Measurements from ENCODE around the gene RAB32. TPM values are rescaled to one million over a fixed set of nuclear protein-coding genes. Genes with fewer than 3 reads are reported as not detected.
"Not testable (repeated sequence)": the region's sequence is repeated elsewhere in the genome, so short reads cannot be mapped to it uniquely, and the experiment has no call there.

Gene RAB32
- total RNA-seq = 7.6 TPM
- long read RNA-seq, partial matches to known transcripts = 0 of 5 reads
- long read RNA-seq, other reads (novel, unspliced or antisense) = 1 of 5 reads

- intact Hi-C loops (cut with DNase I) = loop anchor here (5.0 to 10.0 kb wide), 5 partner anchors 154 to 809 kb away; partner anchors contain the start of genes EPM2A, FBXO30 and SHPRH
- peak; percentile 99 for DNase-seq (ENCODE audit: missing footprints)
- peak; percentile 100 for ATAC-seq
Measured at GRCh38 chr6:146543211-146543939, at the start of gene RAB32. RAB32 (plus strand) TSS chr6:146543833; CDS start chr6:146543872, 39 bp downstream.

DNA sequence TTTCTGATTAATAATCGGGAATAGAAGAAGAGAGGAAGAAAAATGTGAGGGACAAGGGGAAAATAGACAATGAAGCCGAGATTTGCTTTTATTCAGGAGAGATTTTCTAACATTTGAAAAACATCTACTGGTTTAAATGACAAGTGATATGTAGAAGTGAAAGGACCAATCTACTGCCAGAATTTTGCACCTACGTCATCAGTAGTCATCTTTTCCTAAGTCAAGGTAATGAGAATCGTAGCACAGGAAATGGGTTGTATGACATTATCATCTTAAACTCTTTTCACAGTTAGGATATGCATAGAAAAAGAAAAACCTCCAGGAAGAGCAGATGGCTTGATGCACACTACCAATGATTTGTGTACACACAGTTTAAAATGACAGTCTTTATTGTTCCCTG lies 45.3 kb upstream of the RAB32 start:
- DNase-seq (ENCODE audit: missing footprints) (no peak), ATAC-seq (no peak)
- intact Hi-C loops (cut with DNase I) = no loop called here

GRCh38 chr6:146503096-146503495 lies 40.5 kb upstream of the RAB32 start:
- no peak for ATAC-seq
- intact Hi-C loops (cut with DNase I) = no loop called here
- DNase-seq (ENCODE audit: missing footprints) = no peak

- DNase-seq (ENCODE audit: missing footprints) = no peak
- intact Hi-C loops (cut with DNase I) = no loop called here
- no peak for ATAC-seq
Measured at GRCh38 chr6:146515212-146515611, 28.4 kb upstream of the RAB32 start.

DNA sequence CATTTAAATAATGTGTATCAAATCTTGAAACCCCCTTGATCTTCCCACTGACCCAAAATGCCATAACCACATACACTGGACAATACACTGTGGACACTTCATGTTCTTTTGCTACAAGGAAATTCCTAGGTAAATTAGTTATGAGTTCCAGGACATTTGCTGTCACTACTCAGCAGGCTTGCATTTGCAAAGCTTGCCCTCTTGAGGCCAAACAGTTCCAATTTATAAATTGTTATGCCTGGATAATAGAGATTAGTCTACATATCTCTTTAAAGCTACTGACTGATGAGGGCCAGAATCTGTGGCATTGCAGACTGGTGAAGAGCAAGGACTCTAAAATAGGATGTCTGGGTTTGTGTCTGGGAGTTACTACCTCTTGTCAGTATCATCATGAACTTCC lies 17.4 kb upstream of the RAB32 start:
- no peak for ATAC-seq
- DNase-seq (ENCODE audit: missing footprints) = no peak
- intact Hi-C loops (cut with DNase I) = no loop called here

GRCh38 chr6:146532702-146533101 lies 10.9 kb upstream of the RAB32 start:
- no peak for DNase-seq (ENCODE audit: missing footprints)
- intact Hi-C loops (cut with DNase I) = no loop called here
- ATAC-seq = no peak

DNA sequence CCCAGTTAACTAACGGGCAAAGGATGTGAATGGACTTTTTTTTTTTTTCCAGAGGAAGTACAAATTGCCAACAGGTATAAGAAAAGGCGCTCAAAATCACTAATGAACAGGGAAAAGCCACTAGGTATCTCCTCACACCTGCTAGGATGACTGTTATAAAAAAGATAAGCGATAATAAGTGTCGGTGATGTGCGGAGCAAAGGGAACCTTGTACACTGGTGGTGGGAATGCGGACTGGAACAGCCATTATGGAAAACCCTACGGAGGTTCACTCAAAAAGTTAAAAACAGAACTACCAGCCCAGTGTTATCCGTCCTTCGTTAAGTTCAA lies 787 bp upstream of the RAB32 start:
- intact Hi-C loops (cut with DNase I) = loop anchor here (5.0 to 10.0 kb wide), 5 partner anchors 154 to 808 kb away; partner anchors contain the start of genes EPM2A, FBXO30 and SHPRH
- no peak for ATAC-seq
- no peak for DNase-seq (ENCODE audit: missing footprints)

DNA sequence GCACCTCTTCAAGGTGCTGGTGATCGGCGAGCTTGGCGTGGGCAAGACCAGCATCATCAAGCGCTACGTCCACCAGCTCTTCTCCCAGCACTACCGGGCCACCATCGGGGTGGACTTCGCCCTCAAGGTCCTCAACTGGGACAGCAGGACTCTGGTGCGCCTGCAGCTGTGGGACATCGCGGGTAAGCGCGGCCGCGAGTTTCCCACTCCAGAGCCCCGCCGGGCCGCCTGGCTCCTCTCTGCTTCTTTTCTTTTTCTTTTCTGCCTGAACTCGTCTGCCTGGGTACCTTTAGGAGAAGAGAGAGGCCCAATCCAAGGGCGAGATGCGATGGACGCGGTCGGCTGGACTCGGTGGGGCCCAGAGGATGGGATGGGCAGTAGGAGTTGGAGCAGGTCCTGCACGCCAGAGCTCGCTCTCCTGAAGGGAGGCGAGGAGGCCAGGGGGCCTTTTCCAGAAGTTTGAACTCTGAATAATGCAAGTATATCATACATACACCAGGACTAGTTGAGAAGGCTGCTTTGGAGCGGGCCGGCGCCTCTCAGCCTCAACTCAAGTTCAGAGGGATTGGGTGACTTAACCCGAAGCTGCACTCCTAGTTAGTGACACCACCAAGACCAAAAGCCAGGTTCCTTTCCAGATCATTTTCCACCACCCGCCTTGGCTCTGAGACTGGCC lies 445 bp downstream of the RAB32 start:
- peak; percentile 4 for ATAC-seq
- intact Hi-C loops (cut with DNase I) = loop anchor here (5.0 to 10.0 kb wide), 5 partner anchors 153 to 809 kb away; partner anchors contain the start of genes EPM2A, FBXO30 and SHPRH
- no peak for DNase-seq (ENCODE audit: missing footprints)

DNA sequence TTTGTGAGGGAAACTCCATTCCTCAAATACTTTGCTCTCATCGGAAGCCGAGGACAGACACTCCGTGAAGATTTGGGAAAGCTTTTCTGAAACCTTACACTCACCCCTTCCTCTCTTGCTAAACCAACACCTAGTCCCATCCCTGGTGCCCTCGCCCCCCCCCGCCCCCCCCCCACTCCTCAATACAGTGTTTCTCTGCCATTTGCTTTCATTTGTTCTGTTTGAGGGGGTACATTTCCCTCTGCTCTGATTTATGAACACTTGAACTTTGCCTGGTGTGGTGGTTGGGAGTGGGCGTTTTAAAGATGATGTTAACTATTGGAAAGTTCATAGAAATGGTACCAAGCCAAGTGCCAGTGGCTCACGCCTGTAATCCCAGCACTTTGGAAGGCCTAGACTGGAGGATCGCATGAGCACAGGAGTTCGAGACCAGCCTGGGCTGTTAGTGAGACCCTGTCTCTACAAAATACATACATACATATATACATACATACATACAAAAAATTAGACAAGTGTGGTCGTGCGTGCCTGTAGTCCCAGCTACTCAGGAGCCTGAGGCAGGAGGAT lies 1.1 kb downstream of the RAB32 start:
- ATAC-seq (no peak), DNase-seq (ENCODE audit: missing footprints) (no peak)
- intact Hi-C loops (cut with DNase I) = loop anchor here (5.0 to 10.0 kb wide), 5 partner anchors 153 to 810 kb away; partner anchors contain the start of genes EPM2A, FBXO30 and SHPRH

DNA sequence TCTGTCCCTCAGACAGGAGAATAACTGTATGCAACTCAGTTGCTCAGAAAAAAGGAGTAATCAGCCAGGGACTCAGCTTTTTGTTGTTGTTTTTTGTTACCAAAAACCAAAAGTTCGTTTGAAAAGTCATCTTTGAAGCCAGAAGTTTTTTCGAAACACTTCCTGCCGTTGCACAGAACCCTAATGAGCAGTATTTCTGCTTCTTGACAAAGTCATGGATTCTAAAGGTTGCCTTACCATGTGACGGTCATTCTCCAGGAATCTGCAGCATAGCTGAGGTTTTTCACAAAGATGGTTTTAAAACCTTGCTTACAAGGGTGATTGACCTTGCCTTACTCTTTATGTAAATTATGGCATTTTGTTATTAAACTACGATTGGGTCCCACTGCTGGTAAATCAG lies 1.9 kb downstream of the RAB32 start:
- ATAC-seq = no peak
- intact Hi-C loops (cut with DNase I) = loop anchor here (10.0 kb wide), 2 partner anchors 731 to 811 kb away; partner anchors contain the start of genes EPM2A and FBXO30
- DNase-seq (ENCODE audit: missing footprints) = no peak

DNA sequence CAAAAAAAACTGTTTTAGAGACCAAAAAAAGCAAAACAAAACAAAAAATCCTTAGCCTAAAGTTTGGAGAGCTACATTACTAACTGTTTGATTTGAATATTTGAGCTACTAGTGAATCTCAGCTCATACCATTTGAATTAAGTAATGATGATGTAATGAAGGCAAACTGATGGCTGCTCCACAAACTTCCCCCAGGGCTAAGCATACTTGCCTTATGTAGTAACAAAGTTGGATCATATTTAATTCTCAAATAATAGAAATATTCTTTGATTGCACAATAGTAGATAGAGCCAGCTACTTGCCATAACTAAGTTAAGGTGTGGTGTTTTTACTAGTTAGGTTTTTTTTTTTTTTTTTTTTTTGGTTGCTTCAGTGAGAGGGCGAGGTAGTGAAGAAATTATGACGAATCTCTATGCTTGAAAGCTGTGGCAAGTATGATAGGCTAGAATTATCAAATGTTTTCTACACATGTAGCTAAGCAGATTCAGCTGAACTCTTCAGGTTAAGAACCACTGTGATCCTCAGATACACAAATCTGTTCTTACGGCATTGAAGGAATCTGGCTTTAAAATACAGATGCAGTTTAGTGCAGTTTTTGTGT lies 2.9 kb downstream of the RAB32 start:
- ATAC-seq (peak; percentile 20), DNase-seq (ENCODE audit: missing footprints) (no peak)
- intact Hi-C loops (cut with DNase I) = loop anchor here (10.0 kb wide), 2 partner anchors 732 to 812 kb away; partner anchors contain the start of genes EPM2A and FBXO30

GRCh38 chr6:146547889-146548288 lies 4.3 kb downstream of the RAB32 start:
- intact Hi-C loops (cut with DNase I) = loop anchor here (10.0 kb wide), 2 partner anchors 733 to 813 kb away; partner anchors contain the start of genes EPM2A and FBXO30
- no peak for DNase-seq (ENCODE audit: missing footprints)
- ATAC-seq = no peak

- ATAC-seq = no peak
- intact Hi-C loops (cut with DNase I) = loop anchor here (10.0 kb wide), 2 partner anchors 734 to 814 kb away; partner anchors contain the start of genes EPM2A and FBXO30
Measured at GRCh38 chr6:146548898-146549374, 5.3 kb downstream of the RAB32 start.

DNA sequence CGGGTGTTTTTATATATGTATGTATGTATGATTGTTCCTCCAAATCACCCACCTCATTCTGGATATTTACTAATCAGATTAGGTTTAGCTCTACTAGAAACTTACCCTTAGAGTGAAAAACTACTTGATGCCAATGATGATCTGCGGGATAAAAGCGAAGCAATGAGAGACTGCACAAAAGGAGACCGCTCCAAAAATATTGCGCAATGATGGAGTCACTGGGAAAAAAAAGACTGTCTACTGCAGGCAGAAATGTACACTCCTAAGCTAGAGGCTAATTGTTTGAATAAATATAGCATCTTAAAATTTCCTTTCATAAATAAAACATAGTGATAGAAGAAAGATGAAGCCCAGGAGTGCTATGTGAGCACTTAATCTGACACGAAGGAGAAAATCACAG lies 7.3 kb downstream of the RAB32 start:
- no peak for DNase-seq (ENCODE audit: missing footprints)
- peak; percentile 55 for ATAC-seq
- intact Hi-C loops (cut with DNase I) = no loop called here

More at GRCh38 chr6:146548898-146549374, 5.3 kb downstream of the RAB32 start:
- DNase-seq (ENCODE audit: missing footprints) = no peak

GRCh38 chr6:146551545-146551944 lies 7.9 kb downstream of the RAB32 start:
- intact Hi-C loops (cut with DNase I) = no loop called here
- DNase-seq (ENCODE audit: missing footprints) (no peak), ATAC-seq (no peak)

DNA sequence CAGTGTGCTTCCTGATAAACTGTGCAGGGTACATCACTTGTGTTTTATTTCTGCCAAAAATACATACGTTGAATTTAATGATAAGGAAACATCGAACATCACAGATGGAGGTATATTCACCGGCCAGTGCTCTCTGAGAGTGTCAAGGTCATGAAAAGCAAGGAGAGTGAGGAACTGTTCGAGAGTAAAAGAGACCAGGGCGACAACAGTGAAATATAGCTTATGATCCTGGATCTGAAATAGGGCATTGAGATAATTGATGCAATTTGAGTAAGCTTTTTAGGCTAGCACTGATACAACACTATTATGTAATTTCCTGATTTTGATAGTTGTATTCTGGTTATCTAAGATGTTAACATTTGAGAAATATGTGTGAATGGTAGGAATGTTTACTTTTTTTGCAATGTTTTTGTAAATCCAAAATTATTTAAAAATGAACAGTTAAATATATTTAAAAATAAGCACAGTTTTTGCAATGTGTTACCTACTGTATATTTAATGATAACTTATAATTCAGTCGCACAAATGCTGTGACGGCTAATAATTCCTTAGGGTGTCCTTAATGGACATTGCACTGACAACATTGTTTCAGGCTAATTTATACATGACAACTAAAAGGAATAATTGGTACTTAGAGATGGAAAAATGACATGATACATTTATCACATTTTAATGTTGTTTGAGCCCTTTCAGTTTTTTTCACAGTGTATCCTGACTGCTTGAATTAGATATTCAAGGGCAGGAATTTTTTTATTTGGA lies 9.9 kb downstream of the RAB32 start:
- ATAC-seq = no peak
- intact Hi-C loops (cut with DNase I) = no loop called here
- no peak for DNase-seq (ENCODE audit: missing footprints)

DNA sequence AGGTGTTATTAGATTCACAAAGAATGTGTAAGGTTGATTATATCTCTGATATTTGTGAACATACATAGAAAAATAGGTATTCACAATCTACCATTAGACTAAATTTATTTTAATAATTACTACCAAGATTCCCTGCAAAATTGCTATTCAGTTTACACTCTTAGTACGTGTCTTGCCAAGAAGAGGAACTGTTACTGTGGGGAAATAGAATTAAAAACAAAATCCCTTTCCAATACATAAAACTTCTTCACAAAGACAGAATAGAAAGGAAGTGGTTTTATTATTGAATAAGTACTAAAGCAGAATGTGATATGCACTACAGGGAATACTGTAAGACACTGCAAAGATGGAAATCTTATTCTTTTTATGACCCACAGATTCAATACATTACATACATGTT lies 17.0 kb downstream of the RAB32 start:
- DNase-seq (ENCODE audit: missing footprints) (no peak), ATAC-seq (no peak)
- intact Hi-C loops (cut with DNase I) = no loop called here

DNA sequence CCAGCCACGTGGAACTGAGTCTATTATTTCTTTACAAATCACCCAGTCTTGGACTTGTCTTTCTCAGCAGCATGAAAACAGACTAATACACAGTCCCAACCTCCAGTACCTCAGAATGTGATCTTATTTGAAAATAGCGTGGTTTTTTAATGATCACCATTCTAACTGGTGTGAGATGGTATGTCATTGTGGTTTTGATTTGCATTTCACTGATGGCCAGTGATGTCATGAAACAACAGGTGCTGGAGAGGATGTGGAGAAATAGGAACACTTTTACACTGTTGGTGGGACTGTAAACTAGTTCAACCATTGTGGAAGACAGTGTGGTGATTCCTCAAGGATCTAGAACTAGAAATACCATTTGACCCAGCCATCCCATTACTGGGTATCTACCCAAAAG lies 23.0 kb downstream of the RAB32 start:
- DNase-seq (ENCODE audit: missing footprints); ATAC-seq; intact Hi-C loops (cut with DNase I): not testable (repeated sequence)
